ENCODE measurements around the gene CELF1.

DNA sequence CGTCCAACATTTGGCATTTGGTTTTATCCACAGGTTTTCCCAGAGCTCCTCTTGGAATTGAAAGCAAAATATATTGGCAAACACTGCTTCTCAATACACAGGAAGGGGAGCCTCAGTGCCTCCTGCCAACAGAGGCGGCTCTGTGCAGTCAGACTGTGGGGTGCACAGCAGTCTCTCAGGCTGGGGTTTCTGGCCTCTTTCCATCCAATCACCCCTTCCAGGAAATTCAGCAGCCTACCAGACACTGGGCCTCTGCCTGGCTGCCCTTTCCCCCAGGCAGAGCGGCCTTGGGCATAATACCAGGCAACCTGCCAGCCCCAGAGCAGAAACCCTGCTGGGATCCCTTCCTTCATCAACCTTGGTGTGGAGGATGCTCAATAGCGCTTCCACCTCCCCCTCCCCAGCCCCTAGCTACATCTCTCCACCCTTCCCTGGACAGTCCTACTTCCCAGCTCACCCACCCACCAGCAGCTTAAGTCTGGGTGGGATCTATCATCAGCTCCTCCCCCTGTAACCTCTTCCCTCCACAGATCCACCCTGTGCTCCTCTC is 86.2 kb downstream of the CELF1 start:
- TF ChIP-seq, protein P1, sequence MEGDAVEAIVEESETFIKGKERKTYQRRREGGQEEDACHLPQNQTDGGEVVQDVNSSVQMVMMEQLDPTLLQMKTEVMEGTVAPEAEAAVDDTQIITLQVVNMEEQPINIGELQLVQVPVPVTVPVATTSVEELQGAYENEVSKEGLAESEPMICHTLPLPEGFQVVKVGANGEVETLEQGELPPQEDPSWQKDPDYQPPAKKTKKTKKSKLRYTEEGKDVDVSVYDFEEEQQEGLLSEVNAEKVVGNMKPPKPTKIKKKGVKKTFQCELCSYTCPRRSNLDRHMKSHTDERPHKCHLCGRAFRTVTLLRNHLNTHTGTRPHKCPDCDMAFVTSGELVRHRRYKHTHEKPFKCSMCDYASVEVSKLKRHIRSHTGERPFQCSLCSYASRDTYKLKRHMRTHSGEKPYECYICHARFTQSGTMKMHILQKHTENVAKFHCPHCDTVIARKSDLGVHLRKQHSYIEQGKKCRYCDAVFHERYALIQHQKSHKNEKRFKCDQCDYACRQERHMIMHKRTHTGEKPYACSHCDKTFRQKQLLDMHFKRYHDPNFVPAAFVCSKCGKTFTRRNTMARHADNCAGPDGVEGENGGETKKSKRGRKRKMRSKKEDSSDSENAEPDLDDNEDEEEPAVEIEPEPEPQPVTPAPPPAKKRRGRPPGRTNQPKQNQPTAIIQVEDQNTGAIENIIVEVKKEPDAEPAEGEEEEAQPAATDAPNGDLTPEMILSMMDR (conservative IDR thresholded peaks at IDR 0.05; ENCODE audit: low read depth, low read length), result no peak
- TF ChIP-seq RAD21 (IDR thresholded peaks at IDR 0.05; ENCODE audit: low read length) (no peak), RCOR1 (IDR thresholded peaks at IDR 0.05; ENCODE audit: insufficient replicate concordance, low read length) (no peak), POLR2A (IDR thresholded peaks at IDR 0.05; ENCODE audit: low read depth, low read length) (no peak), SMC3 (IDR thresholded peaks at IDR 0.05; ENCODE audit: low read depth, low read length) (no peak)

Data from IMR-90 (cell line).